Pancreas (tissue), 10 donors: ENCODE results near the gene APOC3. TPM values are rescaled to one million over a fixed set of nuclear protein-coding genes. Genes with fewer than 3 reads are reported as not detected.

Source experiments
- ATAC-seq, 4 donors: fragments of 200-7000 bp; cut with Tn5 transposase; one replicate each; pipeline versions ENCODE4 v1.8.0 to v1.9.1; 2020; ENCODE audit warnings: mild to moderate bottlenecking in 4 of 4, moderate library complexity in 4 of 4
- DNase-seq, 6 donors: peaks; one replicate each; pipeline ENCODE4 v3.0.0-alpha.2; 2020
- FAIRE-seq: peaks from 2 replicates; lab custom pipeline; 2012; peaks lifted over from hg19 to GRCh38; lab: Jason Lieb, UNC
- H3K27ac ChIP-seq, 4 donors: fragments of 200-600 bp; sonication (generic); 1 replicate in 3 of 4; 2 replicates in 1 of 4; pipeline versions ENCODE4 v1.5.0 to v1.8.0; 2020
- H3K27me3 ChIP-seq, 4 donors: fragments of 200-600 bp; one replicate each; pipeline ENCODE4 v1.8.0; 2021
- H3K36me3 ChIP-seq, 3 donors: fragments of 200-600 bp; sonication (generic) in 1 of 3; one replicate each; pipeline versions ENCODE4 v1.5.0 to v1.8.0; 2020 to 2021
- H3K4me1 ChIP-seq, 3 donors: fragments of 200-600 bp; one replicate each; pipeline ENCODE4 v1.8.0; 2021
- H3K4me3 ChIP-seq, 4 donors: fragments of 200-600 bp; sonication (generic) in 2 of 4; one replicate each; pipeline versions ENCODE4 v1.5.0 to v1.8.0; 2020 to 2021
- H3K9me3 ChIP-seq, 4 donors: fragments of 200-600 bp; one replicate each; pipeline ENCODE4 v1.8.0; 2021
- CTCF ChIP-seq, 4 donors: fragments of 200-600 bp; sonication (generic) in 3 of 4; IDR thresholded peaks; one replicate each; pipeline versions ENCODE4 v1.5.0 to v1.8.0; 2021; ENCODE audit warnings: antibody characterized with exemption in 4 of 4
- intact Hi-C, 3 donors: fragments of 100-400 bp; cut with DNase I; formaldehyde crosslinking; loops; one replicate each; pipeline versions ENCODE4 v1.11.1 to v1.14.2; 2022
- polyA plus RNA-seq, 2 donors: library from polyadenylated mRNA; stranded (reverse); fragments of 200-250 nt; gene quantifications; one replicate each; pipeline ENCODE4 v1.2.3, GENCODE V29; 2013
- total RNA-seq, 6 donors: library from RNA; stranded (reverse); fragmentation: NEBNext Ultra II Directional in 4 of 6; extraction: Animal tissue kit (Norgen Biotek cat#: 25700) in 4 of 6; gene quantifications; one replicate each; pipeline versions ENCODE4 v1.2.1 to v1.2.4, GENCODE V29; 2021 to 2023
- donor health status: healthy with polysubstance abuse.
- donor health status: DM: no; HTN: no; CAD: no; lungs with moderate emphysema.
- donor health status: DM: no; HTN: no; CAD: no.
- donor health status: control.
- donor health status: control.
- donor health status: Bipolar disorder and iron deficiency.
- donor health status: DM: yes; HTN: yes; CAD: no.
- donor health status: DM: no; HTN: no; CAD: no.
- donor health status: DM: no; HTN: no; CAD: no.
- donor health status: DM: yes; HTN: yes; CAD: no.

APOC3 gene
- total and polyA plus RNA-seq, 8 donors = 2.9 to 3.7 TPM; not detected in 6

GRCh38 chr11:116882386-116882785, 52.7 kb downstream of the APOC3 start:
- Histone ChIP-seq H3K36me3 (no peaks in the 10 kb centered on the region), H3K4me3 (no peak overlapping the region), H3K27me3 (no peaks in the 10 kb centered on the region), H3K27ac (no peak overlapping the region), H3K9me3 (no peaks in the 10 kb centered on the region), H3K4me1 (peaks cover 0 to 14% (median 11%) of the 10 kb centered on the region in 3 donors)
- TF ChIP-seq CTCF (IDR thresholded peaks at IDR 0.05) = no peak
- intact Hi-C loops = loop anchor here in 1 of 3 donors (5.0 kb wide), 1 partner anchor 225 kb away; no protein-coding TSS in a partner anchor
- DNase-seq (no peak), ATAC-seq (no peak), FAIRE-seq (no peak)

Other genes starting within 250 kb of the APOC3 start
- gene BUD13, start 56.9 kb upstream of the APOC3 start, total RNA-seq = 1 to 10 TPM; 5.2 to 8.5 (median 6.2) TPM
- 10 to 100 TPM; 10.0 to 15.6 TPM for gene BUD13, start 56.9 kb upstream of the APOC3 start, polyA plus RNA-seq
- 10 to 100 TPM; 15.9 to 35.5 (median 23.4) TPM for gene ZPR1, start 41.9 kb upstream of the APOC3 start, total RNA-seq
- gene ZPR1, start 41.9 kb upstream of the APOC3 start, polyA plus RNA-seq = 10 to 100 TPM; 10.8 to 16.6 TPM
- 1 to 10 TPM in 1 of 6 donors, under 1 TPM in 3, not detected in 2; 0.60 to 1.5 (median 0.81) TPM for gene APOA5, start 38.0 kb upstream of the APOC3 start, total RNA-seq
- 1 to 10 TPM; 1.3 to 4.0 TPM for gene APOA5, start 38.0 kb upstream of the APOC3 start, polyA plus RNA-seq
- not detected for gene APOA4, start 6.6 kb upstream of the APOC3 start, total RNA-seq
- gene APOA4, start 6.6 kb upstream of the APOC3 start, polyA plus RNA-seq = under 1 TPM in 1 of 2 donors, not detected in 1; 0.33 TPM
- 1 to 10 TPM in 1 of 6 donors, under 1 TPM in 2, not detected in 3; 0.16 to 5.2 (median 0.22) TPM for gene APOA1, start 7.7 kb downstream of the APOC3 start, total RNA-seq
- 1 to 10 TPM; 1.0 to 3.5 TPM for gene APOA1, start 7.7 kb downstream of the APOC3 start, polyA plus RNA-seq